Fibroblast of lung (primary cell): ENCODE data around the gene TMUB1. TPM values are rescaled to one million over a fixed set of nuclear protein-coding genes. Genes with fewer than 3 reads are reported as not detected.

Source experiments
- DNase-seq, 2 donors: peaks; one replicate each; pipeline versions ENCODE4 v3.0.0 to v3.0.0-alpha.2; 2010; ENCODE audit warnings: low read depth in 2 of 2
- H2AFZ ChIP-seq: 2 replicates; pipeline ENCODE4 v1.5.1; 2012; ENCODE audit warnings: low read length, control low read depth, inconsistent platforms
- H3K27ac ChIP-seq: 2 replicates; pipeline ENCODE4 v1.5.1; 2011; ENCODE audit warnings: low read length, control low read depth; ENCODE audit not compliant: insufficient read depth
- H3K27me3 ChIP-seq: 2 replicates; pipeline ENCODE4 v1.5.1; 2011; ENCODE audit warnings: mild to moderate bottlenecking, low read length; ENCODE audit not compliant: control insufficient read depth, insufficient read depth
- H3K36me3 ChIP-seq: 2 replicates; pipeline ENCODE4 v1.5.1; 2011; ENCODE audit warnings: low read length; ENCODE audit not compliant: control insufficient read depth, insufficient read depth
- H3K4me1 ChIP-seq: 2 replicates; pipeline ENCODE4 v1.5.1; 2011; ENCODE audit warnings: low read length; ENCODE audit not compliant: control insufficient read depth, insufficient read depth; ENCODE audit errors: extremely low read depth
- H3K4me2 ChIP-seq: 2 replicates; pipeline ENCODE4 v1.5.1; 2011; ENCODE audit warnings: low read length, control low read depth; ENCODE audit not compliant: insufficient read depth; ENCODE audit errors: extremely low read depth
- H3K4me3 ChIP-seq, 4 experiments: fragments of 200-600 bp in 1 of 4; sonication (generic) in 1 of 4; replicated peaks in 1 of 4; 2 replicates each; pipeline ENCODE4 v1.5.1; 2011 to 2016; ENCODE audit warnings: low read length in 4 of 4, low read depth in 3 of 4, mild to moderate bottlenecking in 3 of 4, control low read depth in 2 of 4, inconsistent platforms in 1 of 4, mixed read lengths in 1 of 4; ENCODE audit not compliant: insufficient read depth in 1 of 4; ENCODE audit errors: control extremely low read depth in 1 of 4
- H3K79me2 ChIP-seq: 2 replicates; pipeline ENCODE4 v1.5.1; 2012; ENCODE audit warnings: mild to moderate bottlenecking, low read length, inconsistent platforms; ENCODE audit not compliant: control insufficient read depth, insufficient read depth
- H3K9ac ChIP-seq: 2 replicates; pipeline ENCODE4 v1.5.1; 2011; ENCODE audit warnings: mild to moderate bottlenecking, low read length, control low read depth; ENCODE audit not compliant: insufficient read depth
- H3K9me3 ChIP-seq: 2 replicates; pipeline ENCODE4 v1.5.1; 2012; ENCODE audit warnings: low read depth, low read length; ENCODE audit not compliant: control insufficient read depth, insufficient read depth
- H4K20me1 ChIP-seq: 2 replicates; pipeline ENCODE4 v1.5.1; 2011; ENCODE audit warnings: low read length; ENCODE audit not compliant: control insufficient read depth, insufficient read depth; ENCODE audit errors: extremely low read depth
- EZH2 ChIP-seq: IDR thresholded peaks from 2 replicates; pipeline ENCODE4 v1.5.1; 2012; ENCODE audit warnings: low read length, control low read depth, mild to moderate bottlenecking; ENCODE audit errors: missing control alignments
- polyA minus RNA-seq: library from RNA; depleted of rRNA, polyadenylated mRNA; stranded (reverse); fragments of >200 nt; gene quantifications from 2 replicates; pipeline ENCODE4 v1.2.3, GENCODE V29; 2011; ENCODE audit warnings: low replicate concordance
- polyA plus RNA-seq, 2 donors: library from polyadenylated mRNA; depleted of rRNA in 1 of 2; stranded (reverse) in 1 of 2; unstranded in 1 of 2; fragments of >200 nt; gene quantifications; 2 replicates each; pipeline ENCODE4 v1.2.1, GENCODE V29; 2011 to 2012; ENCODE audit warnings: missing spikeins in 1 of 2
- total RNA-seq: library from RNA; depleted of rRNA; stranded (reverse); fragments of >200 nt; gene quantifications from 2 replicates; pipeline ENCODE4 v1.2.1, GENCODE V29; 2014
- TF ChIP-seq, protein P1 (sequence below), 2 donors: IDR thresholded peaks in 1 of 2; conservative IDR thresholded peaks in 1 of 2; 1 replicate in 1 of 2; 2 replicates in 1 of 2; pipeline ENCODE4 v1.5.1; 2011 to 2012; ENCODE audit warnings: low read length in 2 of 2, control low read depth in 1 of 2, inconsistent platforms in 1 of 2, low read depth in 1 of 2, mild to moderate bottlenecking in 1 of 2

TMUB1 gene
- total RNA-seq (14.1 and 20.3 TPM in 2 replicates), polyA plus RNA-seq (11.9 and 17.1 TPM in 2 replicates), polyA minus RNA-seq (4.3 and 4.5 TPM in 2 replicates)
- polyA plus RNA-seq (2012) = 28.8 and 39.7 TPM in 2 replicates

GRCh38 chr7:151083071-151083823, at the start of gene TMUB1:
TSS of gene TMUB1 (minus strand) at chr7:151083493. CDS start at chr7:151082563, 930 bp downstream.
- no peaks in the 10 kb centered on the region for H3K27me3 ChIP-seq
- TF ChIP-seq, protein P1, sequence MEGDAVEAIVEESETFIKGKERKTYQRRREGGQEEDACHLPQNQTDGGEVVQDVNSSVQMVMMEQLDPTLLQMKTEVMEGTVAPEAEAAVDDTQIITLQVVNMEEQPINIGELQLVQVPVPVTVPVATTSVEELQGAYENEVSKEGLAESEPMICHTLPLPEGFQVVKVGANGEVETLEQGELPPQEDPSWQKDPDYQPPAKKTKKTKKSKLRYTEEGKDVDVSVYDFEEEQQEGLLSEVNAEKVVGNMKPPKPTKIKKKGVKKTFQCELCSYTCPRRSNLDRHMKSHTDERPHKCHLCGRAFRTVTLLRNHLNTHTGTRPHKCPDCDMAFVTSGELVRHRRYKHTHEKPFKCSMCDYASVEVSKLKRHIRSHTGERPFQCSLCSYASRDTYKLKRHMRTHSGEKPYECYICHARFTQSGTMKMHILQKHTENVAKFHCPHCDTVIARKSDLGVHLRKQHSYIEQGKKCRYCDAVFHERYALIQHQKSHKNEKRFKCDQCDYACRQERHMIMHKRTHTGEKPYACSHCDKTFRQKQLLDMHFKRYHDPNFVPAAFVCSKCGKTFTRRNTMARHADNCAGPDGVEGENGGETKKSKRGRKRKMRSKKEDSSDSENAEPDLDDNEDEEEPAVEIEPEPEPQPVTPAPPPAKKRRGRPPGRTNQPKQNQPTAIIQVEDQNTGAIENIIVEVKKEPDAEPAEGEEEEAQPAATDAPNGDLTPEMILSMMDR (conservative IDR thresholded peaks at IDR 0.05 in 1 of 2, IDR thresholded peaks at IDR 0.05 in 1 of 2; ENCODE audit: low read depth in 1 of 2, low read length in 2 of 2) = no peak
- no peak for TF ChIP-seq EZH2
- H3K4me1 ChIP-seq = peaks cover 31% of the 10 kb centered on the region
- peak within 1 kb of the TSS; percentile 63 to 94 (median 77) for H3K4me3 ChIP-seq
- peaks cover 7% of the 10 kb centered on the region for H3K36me3 ChIP-seq
- peak within 1 kb of the TSS; percentile 67 for H3K9ac ChIP-seq
- no peaks in the 10 kb centered on the region for H3K9me3 ChIP-seq
- peak within 1 kb of the TSS; percentile 91 for H3K27ac ChIP-seq
- H4K20me1 ChIP-seq = no peaks in the 10 kb centered on the region
- peak in 1 of 2 donors; percentile 52 for DNase-seq
- H2AFZ ChIP-seq = peak within 1 kb of the TSS; percentile 71
- H3K4me2 ChIP-seq = peak within 1 kb of the TSS; percentile 87
- peaks cover 43% of the 10 kb centered on the region for H3K79me2 ChIP-seq

DNA sequence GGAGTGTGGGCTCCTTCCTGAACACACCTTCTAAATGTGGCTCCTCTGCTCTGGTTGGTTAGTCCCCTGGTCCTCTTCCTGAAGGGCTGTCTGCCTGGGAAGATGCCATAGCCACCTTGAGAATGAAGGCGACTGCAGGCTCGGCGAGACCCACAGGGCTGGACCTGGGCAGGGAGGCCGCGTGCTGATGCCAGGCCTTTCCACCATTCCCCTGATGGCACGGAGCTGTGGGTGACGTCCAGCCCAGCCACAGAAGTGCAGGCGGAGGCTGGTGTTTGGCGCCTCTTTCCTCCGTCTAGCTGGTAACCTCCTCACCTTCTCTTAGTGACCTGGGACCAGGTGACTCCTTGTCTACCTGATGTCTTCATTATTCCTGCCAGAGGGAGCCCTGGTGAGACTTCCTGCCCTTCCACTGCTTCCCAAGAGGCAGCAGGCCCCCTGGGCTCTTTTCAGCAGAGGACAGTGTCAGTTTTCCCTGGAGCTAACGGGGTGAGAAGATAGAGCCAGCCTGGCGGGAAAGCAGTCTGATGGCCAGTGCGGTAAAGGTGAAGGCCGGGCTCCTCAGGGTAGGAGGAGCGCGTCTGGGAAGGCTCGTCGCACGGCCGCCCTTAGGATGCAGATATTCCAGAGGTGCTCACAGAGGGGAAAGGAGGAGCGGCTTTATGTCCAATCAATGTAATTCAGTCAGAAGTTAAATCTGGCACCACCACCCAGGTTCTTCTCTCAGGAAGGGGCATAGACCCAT, 49.3 kb upstream of the TMUB1 start:
- TF ChIP-seq, protein P1 (conservative IDR thresholded peaks at IDR 0.05 in 1 of 2, IDR thresholded peaks at IDR 0.05 in 1 of 2; ENCODE audit: low read depth in 1 of 2, low read length in 2 of 2) = no peak
- no peak for TF ChIP-seq EZH2
- no peaks in the 10 kb centered on the region for H4K20me1 ChIP-seq
- H3K27me3 ChIP-seq = no peaks in the 10 kb centered on the region
- DNase-seq = no peak
- H3K4me1 ChIP-seq = no peaks in the 10 kb centered on the region
- no peak overlapping the region for H3K4me2 ChIP-seq
- H3K9ac ChIP-seq = no peak overlapping the region
- no peak overlapping the region for H3K4me3 ChIP-seq
- no peaks in the 10 kb centered on the region for H3K9me3 ChIP-seq
- peaks cover 23% of the 10 kb centered on the region for H3K36me3 ChIP-seq
- no peak overlapping the region for H2AFZ ChIP-seq
- no peaks in the 10 kb centered on the region for H3K79me2 ChIP-seq
- no peak overlapping the region for H3K27ac ChIP-seq

- Histone ChIP-seq H3K36me3 (peaks cover 22% of the 10 kb centered on the region), H4K20me1 (no peaks in the 10 kb centered on the region), H3K27ac (no peak overlapping the region)
These were observed 48.5 kb upstream of the TMUB1 start for GRCh38 chr7:151131592-151132293.

More at GRCh38 chr7:151131592-151132293, 48.5 kb upstream of the TMUB1 start:
- no peak overlapping the region for H3K4me2 ChIP-seq
- no peak overlapping the region for H2AFZ ChIP-seq
- DNase-seq = peak in 1 of 2 donors; percentile 28
- no peak overlapping the region for H3K9ac ChIP-seq
- H3K9me3 ChIP-seq = no peaks in the 10 kb centered on the region
- H3K4me3 ChIP-seq = no peak overlapping the region
- H3K27me3 ChIP-seq = no peaks in the 10 kb centered on the region
- no peak for TF ChIP-seq EZH2
- TF ChIP-seq, protein P1 (conservative IDR thresholded peaks at IDR 0.05 in 1 of 2, IDR thresholded peaks at IDR 0.05 in 1 of 2; ENCODE audit: low read depth in 1 of 2, low read length in 2 of 2) = no peak
- no peaks in the 10 kb centered on the region for H3K79me2 ChIP-seq
- no peaks in the 10 kb centered on the region for H3K4me1 ChIP-seq
